Left kidney (tissue), 8 donors: Measurements from ENCODE around the gene DND1. TPM values are rescaled to one million over a fixed set of nuclear protein-coding genes. Genes with fewer than 3 reads are reported as not detected.
A peak's percentile ranks its signal among the peaks of the same experiment; 100 is the strongest.
"Not testable (repeated sequence)": the region's sequence is repeated elsewhere in the genome, so short reads cannot be mapped to it uniquely, and the experiment has no call there.

Experiments used
- DNase-seq: peaks from one replicate; pipeline ENCODE4 v3.0.0-alpha.2; 2013
- long read RNA-seq, 8 donors: transcript quantifications; one replicate each; lab custom pipeline, GENCODE V29; 2026
- polyA plus RNA-seq: library from polyadenylated mRNA; unstranded; fragments of 120-200 nt; gene quantifications from one replicate; pipeline ENCODE4 v1.2.1, GENCODE V29; 2013; ENCODE audit not compliant: insufficient read length

Gene DND1
- polyA plus RNA-seq: 0.35 TPM
- long read RNA-seq, donor 1: 0 reads
- long read RNA-seq, donor 2: 0 reads
- long read RNA-seq, donor 3: 0 reads
- long read RNA-seq, donor 4: 0 reads
- long read RNA-seq, donor 5: 0 reads
- long read RNA-seq, donor 6: 0 reads
- long read RNA-seq, donor 7: 0 reads
- long read RNA-seq, donor 8: 0 reads

DNA sequence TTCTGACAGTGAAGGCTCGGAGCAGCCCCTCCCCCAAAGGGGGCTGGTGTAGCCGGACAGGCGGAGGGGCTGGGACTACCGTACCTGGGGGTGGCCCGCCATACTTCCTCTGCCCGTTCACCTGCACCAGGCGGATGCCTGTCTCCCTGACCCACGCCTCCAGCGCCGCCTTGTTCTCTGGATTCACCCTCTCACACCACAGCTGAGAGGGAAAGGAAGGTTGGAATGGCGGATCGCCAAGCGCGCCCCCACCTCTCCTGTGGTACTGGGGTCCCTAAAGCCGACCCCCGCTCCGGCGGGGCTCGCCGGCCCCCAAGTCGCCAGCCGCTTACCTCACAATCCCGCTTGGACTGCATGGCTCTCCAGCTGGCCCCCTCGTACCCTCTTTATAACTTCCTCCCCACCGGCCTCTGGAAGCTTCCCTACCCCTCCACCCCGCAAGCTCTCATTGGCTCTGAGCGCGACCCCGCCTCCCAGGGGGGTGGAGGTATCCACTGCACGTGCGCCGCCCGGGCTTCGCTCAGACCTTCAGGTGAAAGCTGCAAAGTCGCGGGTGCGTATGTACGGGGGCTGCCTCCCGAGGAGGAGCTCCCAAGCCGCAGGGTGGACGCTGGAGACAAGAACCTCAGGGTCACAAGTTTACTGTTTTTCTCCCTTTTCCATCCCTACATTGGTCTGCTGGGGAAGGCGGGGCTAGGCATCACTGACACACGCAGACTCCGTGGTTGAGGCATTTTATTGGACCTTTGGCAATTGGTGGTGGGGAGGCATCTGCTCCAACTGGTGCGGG, at the start of gene DND1:
Gene DND1, minus strand, starts transcription at position 390 of the 790 bp plus-strand sequence. Its CDS starts 34 bp downstream, at position 356.
- DNase-seq: no peak

DNA sequence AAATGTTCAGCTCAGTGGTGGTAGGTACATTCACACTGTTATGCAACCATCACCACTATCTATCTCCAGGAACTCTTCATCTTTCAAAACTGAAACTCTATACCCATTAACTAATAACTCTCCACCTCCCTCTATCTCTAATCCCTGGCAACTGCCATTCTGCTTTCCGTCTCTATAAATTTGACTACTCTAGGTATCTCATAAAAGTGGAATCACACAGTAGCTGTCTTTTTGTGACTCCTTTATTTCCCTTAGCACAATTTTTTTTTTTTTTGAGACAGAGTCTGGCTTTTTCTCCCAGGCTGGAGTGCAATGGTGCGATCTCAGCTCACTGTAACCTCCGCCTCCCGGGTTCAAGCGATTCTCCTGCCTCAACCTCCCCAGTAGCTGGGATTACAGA, 48.0 kb upstream of the DND1 start:
- not testable (repeated sequence) for DNase-seq

DNA sequence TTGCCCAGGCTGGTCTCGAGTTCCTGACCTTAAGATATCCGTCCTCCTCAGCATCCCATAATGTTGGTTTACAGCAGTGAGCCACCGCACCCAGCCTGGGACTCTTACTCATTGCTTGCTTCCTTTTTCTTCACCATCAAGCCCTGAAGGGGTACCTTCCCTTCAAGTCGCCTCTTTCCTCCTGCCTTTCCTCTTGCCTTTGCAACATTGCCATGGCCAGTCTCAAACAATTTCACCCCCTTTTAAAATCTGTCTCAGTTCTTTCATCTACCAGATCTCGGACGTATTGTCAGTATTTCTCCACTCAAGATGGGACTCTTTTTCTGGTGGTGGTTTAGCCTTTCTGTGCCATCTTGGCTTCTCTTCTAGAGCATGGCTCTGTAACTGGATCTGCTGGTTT, 47.4 kb upstream of the DND1 start:
- DNase-seq: not testable (repeated sequence)

DNA sequence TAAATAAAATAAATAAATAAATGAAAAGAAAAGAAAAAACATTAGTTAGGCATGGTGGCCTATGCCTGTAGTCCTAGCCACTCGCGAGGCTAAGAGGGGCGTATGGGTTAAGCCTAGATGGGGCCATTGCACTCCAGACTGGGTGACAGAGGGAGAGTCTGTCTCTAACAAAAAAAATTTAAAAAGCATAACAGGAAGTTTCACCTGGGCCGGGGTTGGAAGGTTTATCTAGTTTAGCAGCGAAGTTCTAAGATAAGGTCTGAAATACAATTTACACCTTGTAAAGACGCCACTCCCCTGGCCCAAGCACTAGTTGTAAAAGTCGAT, 44.9 kb upstream of the DND1 start:
- DNase-seq: no peak

DNA sequence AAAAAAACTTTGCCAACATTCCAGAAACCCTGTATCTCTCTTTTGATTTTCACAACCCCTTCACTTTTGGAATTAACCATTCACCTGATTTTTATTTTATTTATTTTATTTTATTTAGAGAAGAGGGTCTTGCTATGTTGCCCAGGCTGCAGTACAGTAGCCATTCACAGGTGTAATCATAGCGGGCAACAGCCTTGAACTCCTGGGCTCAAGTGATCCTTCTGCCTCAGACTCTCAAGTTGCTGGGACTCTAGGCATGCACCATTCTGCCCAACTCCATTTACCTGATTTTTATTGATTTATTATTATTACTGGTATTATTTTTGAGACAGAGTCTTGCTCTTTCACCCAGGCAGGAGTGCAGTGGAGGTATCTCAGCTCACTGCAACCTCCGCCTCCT, 42.9 kb upstream of the DND1 start:
- not testable (repeated sequence) for DNase-seq

DNA sequence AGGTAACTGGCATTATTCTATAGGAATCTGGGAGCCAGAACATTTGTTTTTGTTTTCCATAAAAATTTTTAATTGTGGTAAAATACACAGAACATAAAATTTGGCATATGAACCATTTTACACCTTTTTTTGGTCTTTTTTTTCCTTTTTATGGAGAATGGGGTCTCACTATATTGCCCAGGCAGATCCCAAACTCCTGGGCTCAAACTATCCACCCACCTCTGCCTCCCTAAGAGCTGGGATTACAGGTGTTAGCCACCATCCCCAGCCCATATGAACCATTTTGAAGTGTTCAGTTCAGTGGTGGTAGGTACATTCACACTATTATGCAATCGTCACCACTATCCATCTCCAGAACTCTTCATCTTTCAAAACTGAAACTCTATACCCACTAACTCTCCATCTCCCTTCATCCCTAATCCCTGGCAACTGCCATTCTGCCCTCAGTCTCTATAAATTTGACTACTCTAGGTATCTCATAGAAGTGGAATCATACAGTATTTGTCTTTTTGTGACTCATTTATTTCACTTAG, 40.3 kb upstream of the DND1 start:
- no peak for DNase-seq

DNA sequence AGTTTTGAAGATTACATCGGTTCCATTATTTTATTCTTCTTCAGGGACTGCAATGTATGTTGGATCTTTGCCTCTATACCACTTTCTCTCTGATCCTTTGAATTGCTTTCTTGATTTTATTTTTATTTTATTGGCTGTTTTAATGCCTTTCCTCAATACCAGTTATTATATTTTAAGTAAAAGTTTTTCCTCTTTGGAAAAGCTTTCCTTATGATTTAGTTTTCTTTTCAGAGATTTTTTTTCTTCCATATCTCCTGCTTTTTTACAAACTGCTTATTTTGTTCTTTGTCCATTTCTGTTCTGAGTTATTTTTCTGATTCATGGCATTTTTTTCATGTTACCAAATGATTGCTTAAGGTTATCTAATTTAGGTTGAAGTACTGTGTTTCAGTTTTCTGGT, 38.4 kb upstream of the DND1 start:
- no peak for DNase-seq

DNA sequence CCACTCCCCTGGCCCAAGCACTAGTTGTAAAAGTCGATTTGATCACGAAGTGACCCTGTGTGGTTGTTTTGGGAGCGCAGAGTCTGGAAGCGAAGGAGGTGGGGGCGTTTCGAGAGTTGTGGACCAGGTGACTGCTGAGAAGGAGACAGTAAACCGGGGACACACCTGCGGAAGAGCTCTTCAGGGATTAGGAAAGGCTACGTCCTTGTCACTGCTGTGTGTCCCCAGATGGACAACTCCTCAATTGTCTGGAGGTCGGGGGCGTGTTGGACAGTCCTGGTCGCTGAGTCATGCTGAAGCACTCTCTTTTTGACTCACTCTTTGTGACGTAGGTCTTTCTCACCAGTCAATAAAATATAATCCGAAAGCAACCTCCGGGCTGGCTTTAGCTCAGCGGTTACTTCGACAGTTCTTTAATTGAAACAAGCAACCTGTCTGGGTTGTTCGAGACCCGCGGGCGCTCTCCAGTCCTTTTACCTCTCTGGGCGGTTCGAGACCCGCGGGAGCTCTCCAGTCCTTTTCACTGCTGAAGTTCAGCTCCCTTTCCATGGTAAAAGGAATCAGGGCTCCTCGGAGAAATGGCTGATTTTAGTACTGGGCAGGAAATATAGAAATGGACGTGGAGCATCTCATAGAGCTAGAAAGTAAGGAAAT, 37.6 kb upstream of the DND1 start:
- DNase-seq: peak; percentile 91

DNA sequence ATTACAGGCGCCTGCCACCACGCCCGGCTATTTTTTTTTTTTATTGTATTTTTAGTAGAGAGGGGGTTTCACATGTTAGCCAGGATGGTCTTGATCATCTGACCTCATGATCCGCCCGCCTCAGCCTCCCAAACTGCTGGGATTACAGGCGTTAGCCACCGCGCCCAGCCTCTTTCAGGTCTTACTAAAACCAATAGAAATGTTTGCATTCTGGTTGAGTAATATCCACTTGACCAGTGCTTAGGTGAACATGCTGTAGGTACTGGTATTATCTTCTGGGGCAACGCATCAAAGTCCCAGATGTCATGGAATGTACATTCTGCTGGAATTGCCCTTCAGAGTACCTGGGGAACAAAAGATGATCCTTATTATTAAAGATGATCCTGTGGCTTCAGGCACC, 35.4 kb upstream of the DND1 start:
- DNase-seq: not testable (repeated sequence)

DNA sequence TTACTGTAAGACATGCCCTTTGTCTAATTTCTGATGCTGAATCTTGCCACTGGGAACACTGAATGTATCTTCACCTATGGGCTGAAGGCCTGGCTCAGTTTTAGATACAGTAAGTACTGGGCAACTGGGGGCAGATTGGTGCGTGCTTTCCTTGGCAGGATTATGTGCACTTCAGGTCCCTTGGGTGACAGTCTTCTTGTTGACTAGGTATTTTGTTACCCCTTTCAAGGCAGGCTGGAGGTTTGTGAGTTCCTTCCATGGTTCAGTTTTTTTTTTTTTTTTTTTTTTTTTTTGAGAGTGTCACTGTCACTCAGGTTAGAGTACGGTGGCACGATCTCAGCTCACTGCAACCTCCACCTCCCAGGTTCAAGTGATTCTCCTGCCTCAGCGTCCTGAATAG, 34.4 kb upstream of the DND1 start:
- no peak for DNase-seq

DNA sequence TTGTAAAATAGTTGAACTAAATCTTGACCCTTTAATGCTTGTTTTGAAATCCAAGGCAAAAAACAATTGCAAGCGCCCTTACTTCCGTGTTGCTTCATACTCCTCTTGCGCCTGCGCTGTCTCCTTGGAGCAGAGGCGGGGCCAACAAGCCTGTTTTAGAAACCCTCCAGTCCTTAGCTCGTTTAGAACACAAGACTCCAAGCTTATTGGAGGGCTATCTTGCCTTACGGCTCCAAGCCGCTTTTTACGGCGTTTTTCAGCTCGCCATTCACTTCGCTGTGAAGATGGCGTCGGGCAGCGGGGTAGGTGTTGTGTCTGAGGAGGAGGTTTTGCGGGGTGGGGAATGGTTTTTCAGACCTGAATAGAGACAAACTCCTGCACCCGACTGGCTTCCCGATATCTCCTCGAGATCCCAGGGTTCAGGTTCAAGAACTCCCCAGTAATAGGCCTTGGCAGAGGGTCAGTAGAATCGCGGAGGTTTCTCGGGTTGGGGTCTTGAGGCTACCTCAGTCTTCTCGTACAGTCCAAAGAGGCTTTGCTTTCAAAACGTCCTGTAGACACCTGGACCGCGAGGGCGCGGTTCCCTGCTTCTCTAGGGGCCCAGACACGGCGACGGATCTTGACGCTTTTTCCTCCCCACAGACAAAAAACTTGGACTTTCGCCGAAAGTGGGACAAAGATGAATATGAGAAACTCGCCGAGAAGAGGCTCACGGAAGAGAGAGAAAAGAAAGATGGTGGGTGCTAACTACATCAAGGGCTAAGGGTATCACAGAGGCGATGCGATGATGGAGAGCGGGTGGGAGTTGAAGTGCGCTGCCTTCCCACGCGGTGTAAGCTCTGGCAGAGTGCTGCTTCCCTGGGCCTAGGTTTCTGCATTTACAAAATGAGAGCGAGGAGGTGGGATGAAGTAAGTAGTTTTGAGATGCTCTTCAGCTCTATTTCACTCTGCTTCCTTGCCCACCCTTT, 27.1 kb upstream of the DND1 start, which contains the start of gene ZMAT2:
Gene ZMAT2, plus strand, starts transcription at position 271 of the 968 bp plus-strand sequence. Its CDS starts 14 bp downstream, at position 285.
- DNase-seq: peak; percentile 97

DNA sequence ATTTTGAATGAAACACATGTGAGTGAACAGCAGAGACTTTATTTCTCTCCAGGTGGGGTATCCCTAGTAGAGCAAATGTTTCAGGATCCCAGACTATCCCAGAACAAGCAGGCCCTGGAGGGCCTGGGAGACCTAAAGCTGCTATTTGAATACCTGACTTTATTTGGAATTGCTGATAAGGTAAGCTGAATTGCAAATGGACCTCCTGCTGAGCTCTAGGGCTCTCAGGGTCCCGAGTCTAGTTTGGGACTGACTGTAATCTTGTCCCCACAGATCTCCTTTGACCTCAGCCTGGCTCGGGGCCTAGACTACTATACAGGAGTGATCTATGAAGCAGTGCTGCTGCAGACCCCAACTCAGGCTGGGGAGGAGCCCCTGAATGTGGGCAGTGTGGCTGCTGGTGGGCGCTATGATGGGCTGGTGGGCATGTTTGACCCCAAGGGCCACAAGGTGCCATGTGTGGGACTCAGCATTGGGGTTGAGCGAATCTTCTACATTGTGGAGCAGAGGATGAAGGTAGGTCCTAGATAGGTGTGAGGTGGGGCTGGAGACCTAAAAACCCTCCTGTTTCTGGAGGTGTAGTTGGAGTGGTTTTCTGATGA, 23.6 kb upstream of the DND1 start:
- no peak for DNase-seq

DNA sequence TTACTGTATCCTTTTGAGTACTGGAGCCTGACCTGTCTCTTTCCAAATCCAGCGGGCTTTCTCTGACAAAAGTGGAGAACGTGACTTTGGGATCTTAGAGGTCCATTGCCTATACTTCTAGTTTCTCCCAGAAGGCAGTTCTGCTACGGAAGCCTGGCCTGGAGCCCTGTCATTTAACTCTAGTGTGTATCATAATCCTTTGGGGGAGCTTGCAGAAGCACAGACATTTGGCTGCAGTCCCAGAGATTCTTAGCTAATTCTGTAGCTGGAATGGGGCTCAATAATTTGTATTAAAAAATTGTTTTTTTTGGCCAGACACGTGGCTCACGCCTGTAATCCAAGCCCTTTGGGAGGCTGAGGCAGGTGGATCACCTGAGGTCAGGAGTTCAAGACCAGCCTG, 20.9 kb upstream of the DND1 start:
- DNase-seq: no peak

DNA sequence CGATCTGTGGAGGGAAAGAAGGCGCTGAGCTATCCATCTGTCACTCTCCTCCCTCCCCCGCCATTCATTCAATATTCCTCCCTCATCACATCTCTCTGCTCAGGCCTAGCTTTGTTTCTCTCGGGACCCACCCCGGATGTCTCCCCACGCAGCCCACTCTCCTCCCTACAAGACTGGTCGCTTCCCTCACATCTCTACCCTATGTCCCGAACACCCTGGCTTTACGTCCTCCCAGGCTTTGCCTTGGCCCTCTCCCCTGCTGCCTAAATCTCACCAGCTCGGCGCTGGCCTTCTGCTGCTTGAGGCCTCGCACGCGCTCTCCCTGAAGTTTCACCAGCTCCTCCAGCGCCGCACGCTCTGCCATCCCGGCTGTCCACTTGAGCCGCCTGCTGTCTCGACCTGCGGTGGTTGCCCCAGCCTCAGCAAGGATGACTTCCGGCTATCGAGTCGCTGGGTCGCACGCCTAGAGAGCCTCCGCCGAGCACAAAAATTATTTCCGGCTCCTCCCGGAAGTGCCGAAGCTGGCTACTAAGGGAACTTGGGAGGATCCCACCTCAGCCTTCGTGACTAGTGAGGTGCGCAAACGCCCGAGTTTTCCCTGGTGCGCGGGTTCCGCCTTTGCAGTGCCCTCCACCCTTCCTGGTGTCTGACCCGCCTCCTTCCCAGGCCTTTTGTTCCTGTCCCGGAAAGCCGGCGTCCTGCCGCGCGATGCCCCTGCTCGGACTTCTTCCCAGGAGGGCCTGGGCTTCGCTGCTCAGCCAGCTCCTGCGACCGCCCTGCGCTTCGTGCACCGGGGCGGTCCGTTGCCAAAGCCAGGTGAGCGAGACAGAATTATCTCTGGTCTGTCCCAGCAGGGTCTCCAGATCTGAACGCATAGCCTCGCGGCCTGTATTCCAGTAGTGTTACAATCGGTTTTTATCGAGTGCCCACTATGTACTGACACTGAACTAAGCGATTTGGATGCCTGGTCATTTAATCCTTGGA, 17.9 kb upstream of the DND1 start, which contains the start of the genes HARS1 and HARS2:
Gene HARS1, minus strand, starts transcription at position 430 of the 984 bp plus-strand sequence. Its CDS starts 66 bp downstream, at position 364.
Gene HARS2, plus strand, starts transcription at position 515 of the 984 bp plus-strand sequence. Its CDS starts 194 bp downstream, at position 709.
- peak; percentile 85 for DNase-seq

DNA sequence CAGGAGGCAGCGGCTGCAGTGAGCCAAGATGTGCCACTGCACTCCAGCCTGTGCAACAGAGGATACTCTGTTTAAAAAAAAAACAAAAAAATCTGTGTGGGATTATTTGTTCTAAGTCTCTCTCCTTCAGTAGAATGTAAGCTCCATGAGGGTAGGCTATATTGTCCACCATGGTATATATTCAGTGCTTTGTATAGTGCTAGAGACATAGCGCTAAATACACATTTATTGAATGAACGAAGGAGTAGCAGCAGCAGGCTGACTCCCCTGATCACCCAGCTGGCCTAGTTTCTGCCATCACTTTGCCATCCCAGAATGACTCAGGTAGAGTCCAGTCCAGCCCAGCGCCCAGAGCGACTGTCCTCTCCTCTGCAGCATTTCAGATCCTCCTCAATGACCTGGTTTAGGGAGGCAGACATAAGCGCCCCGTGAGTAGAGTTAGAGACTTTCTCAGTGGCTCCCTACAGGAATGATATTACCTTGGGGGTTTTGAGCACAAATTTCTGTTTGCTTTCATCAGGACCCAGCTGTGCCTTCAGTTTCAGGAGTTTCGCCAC, 17.1 kb upstream of the DND1 start:
- DNase-seq: no peak

DNA sequence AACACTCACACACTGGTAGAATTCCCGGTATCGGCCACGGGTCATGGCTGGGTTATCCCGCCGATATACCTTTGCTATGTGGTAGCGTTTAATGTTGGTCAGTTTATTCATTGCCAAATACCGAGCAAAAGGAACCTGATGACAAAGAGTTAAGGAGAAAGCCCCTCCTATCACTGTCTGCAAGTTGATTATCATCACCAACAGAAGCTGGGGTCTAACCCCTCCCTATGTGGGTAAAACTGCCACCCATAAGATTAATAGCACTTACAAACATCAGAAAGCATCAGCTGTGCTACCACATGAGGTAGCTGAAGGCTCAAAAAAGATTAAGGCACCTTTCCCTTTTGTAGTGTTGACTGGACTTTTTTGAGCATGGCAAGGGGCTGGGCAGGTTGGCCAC, 5.6 kb upstream of the DND1 start:
- no peak for DNase-seq

DNA sequence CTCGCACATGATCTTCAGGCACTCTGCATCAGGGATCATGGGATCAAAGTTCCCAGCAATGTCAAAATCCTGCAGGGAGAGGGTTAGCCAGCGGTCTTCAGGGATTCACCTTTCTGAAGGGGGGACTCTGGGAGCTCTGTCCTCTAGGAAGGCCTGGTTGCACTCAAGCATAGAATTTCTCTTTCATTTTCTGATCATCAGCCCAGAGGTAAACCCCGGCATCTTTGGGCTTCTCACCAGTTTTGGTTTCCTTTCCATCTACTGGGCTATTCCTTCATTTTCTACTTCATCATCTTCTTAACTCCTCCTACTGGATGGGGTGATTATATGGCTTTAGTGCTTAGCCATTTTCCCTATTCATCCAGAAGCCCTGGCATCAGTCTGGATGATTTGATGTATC, 4.6 kb upstream of the DND1 start:
- no peak for DNase-seq

DNA sequence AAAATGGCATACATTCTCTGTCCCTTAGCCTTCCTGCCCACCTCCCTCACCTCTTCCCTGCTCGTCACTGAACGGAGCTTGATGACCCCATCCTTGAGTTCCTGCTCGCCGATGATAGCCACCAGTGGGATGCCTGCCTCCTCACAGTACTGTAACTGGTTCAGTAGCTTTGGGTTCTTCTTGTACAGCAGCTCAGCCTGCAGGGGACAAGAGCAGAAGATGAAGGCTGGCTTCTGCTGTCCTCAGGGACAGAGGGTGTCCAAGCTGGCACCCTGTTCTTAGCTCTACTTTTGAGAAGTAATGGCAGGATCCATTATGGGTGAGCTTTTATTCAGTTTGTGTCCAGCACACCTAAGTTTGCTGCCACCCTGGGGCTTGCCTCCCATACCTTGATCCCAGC, 1.3 kb upstream of the DND1 start:
- no peak for DNase-seq

DNA sequence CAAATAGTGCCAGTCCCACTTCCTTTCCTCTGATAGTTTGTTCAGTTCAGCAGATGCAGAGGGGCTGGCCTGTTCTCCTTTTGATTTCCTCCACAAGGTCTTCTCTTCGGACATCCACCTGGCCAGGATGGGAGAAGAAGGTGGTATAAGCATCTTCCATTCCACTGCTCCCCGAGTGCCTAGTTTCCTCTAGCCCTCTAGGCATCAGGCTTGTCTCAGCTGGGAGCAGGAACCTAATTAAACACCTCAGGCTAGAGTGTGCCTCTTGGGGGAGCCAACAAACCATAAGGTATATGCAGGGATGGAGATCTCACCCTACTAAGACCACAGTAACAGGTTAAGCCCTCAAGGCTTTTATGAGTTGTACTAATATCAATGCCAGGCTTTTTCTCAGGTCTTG, 835 bp upstream of the DND1 start:
- no peak for DNase-seq
